Endometrial microvascular endothelial cells (primary cell): ENCODE data around the gene RBM20. TPM values are rescaled to one million over a fixed set of nuclear protein-coding genes. Genes with fewer than 3 reads are reported as not detected.

Source experiments
- in situ Hi-C: cut with HindIII; loops from 2 replicates; pipeline ENCODE4 v1.10.0; 2017; ENCODE audit warnings: low sequenced_read_pairs, low pct_unique_long_range_greater_than_20kb; ENCODE audit errors: inconsistent ontology term
- total RNA-seq: library from RNA; depleted of rRNA; stranded (reverse); fragments of >200 nt; gene quantifications from one replicate; pipeline ENCODE4 v1.2.3, GENCODE V29; 2015; ENCODE audit errors: inconsistent ontology term

Gene RBM20
- total RNA-seq, 1 donor from 2014 or later = 0.19 TPM

DNA sequence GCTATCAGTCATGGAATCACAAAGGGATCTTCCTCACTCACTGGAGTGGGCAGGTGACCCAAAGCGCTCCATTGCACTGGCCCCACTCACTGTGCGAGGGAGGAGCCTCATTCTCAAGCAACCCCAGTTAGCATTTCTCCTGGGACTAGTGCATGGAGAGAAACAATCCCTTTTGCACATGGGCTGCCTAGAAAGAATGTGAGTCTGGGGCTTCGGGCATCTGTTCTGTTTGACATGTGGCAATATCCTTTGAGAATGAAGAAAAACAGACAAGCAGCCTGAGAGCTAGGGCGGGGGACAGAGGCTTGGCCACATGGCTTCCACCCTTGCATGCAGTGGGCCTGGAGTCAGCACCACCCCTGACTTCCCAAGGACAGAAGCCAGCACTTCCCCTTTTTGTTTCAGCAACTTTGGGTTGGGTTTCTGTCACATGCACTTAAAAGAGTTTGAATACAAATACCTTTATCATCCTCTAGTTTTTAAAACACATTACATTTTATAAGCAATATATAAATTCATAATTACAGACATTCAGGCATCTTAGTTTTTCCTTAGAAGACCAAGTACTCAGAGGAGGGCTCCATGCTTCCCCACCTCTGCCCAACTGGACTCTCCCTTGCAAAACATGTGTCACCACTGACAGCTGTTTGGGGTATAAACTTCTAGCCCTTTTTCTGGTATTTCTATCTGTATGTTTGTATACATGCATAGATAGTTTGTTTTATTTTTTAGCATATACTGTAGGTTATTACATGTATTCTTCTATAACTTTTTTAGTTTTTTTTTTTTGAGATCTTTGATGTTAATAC, 73.8 kb downstream of the RBM20 start:
- in situ Hi-C loops = no loop called here

DNA sequence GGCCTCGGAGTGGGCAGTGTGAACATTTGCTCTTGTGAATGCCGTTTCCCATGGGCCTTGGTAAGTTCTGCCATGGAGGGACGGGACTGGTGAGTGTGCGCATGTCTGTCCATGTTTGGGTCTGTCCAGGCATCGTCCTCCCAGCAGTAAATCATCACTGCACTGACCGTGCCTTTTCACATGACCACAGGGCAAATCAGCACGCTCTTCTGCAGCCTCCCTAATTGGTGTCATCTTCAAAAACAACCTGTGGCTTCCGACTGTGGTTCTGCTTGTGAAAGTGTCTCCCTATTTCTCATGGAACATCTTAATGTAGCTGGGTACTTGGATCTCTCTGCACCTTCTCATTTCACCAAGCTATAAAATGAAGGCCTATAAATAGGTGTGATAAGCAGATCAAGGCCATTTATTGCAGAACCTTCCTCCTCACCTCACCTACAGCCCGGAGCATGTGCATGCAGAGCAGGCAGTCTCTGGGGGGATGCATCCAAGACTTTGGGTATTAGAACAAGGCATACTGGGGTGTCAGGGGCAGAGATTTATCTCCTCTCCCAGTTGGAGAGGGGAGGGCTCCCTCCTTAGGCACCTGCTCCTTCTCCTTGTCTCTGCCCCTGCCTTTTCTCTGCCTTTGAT, 77.4 kb downstream of the RBM20 start:
- in situ Hi-C loops = no loop called here

GRCh38 chr10:110723224-110723891, 79.2 kb downstream of the RBM20 start:
- in situ Hi-C loops = no loop called here

- in situ Hi-C loops = no loop called here
Observed at GRCh38 chr10:110724116-110724921, 80.2 kb downstream of the RBM20 start.

- in situ Hi-C loops = loop anchor here (25.0 kb wide), 1 partner anchor 137 kb away; the partner anchor contains the start of gene PDCD4
Observed at GRCh38 chr10:110724937-110725336, 80.8 kb downstream of the RBM20 start.

GRCh38 chr10:110725801-110726630, 81.9 kb downstream of the RBM20 start:
- in situ Hi-C loops = loop anchor here (25.0 kb wide), 1 partner anchor 136 kb away; the partner anchor contains the start of gene PDCD4

- in situ Hi-C loops = loop anchor here (25.0 kb wide), 1 partner anchor 135 kb away; the partner anchor contains the start of gene PDCD4
Observed at GRCh38 chr10:110727785-110728184, 83.6 kb downstream of the RBM20 start.

DNA sequence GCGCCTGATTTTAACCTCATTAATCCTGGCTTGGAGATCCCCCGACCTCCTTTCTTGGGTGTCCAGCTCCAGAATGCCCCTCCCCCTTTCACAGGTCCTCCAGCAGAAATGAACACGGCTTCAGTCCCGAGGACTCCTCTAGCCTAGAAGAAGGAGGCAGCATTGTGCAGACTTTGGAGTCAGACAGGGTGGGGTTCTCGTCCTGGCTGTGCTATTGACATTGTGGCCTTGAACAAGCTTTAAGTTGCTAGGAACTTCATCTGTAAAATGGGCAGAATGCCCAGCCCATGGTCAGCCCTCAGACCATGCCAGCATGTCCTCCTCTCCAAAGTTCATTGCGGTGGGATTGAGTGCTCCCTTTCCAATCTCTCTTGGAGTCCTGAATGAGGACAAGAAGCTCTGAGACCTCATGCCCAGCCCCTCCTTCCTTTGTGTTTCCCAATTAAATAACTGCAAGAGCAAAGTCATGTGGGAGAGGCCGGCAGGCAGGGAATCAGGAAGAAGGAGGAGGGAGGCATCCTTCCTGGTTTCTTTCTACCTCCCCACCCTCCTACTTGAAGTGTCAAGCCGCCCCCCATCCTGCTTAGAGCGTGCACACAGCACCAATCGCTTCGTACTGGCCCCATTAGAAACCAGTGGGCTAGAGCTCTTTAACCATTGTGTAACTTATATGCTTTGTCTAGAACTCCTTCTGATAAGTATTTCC, 86.4 kb downstream of the RBM20 start:
- in situ Hi-C loops = loop anchor here (25.0 kb wide), 1 partner anchor 132 kb away; the partner anchor contains the start of gene PDCD4

GRCh38 chr10:110733218-110733952, 89.2 kb downstream of the RBM20 start:
- in situ Hi-C loops = loop anchor here (25.0 kb wide), 1 partner anchor 129 kb away; the partner anchor contains the start of gene PDCD4

GRCh38 chr10:110735620-110736027, 91.5 kb downstream of the RBM20 start:
- in situ Hi-C loops = loop anchor here (25.0 kb wide), 1 partner anchor 127 kb away; the partner anchor contains the start of gene PDCD4

DNA sequence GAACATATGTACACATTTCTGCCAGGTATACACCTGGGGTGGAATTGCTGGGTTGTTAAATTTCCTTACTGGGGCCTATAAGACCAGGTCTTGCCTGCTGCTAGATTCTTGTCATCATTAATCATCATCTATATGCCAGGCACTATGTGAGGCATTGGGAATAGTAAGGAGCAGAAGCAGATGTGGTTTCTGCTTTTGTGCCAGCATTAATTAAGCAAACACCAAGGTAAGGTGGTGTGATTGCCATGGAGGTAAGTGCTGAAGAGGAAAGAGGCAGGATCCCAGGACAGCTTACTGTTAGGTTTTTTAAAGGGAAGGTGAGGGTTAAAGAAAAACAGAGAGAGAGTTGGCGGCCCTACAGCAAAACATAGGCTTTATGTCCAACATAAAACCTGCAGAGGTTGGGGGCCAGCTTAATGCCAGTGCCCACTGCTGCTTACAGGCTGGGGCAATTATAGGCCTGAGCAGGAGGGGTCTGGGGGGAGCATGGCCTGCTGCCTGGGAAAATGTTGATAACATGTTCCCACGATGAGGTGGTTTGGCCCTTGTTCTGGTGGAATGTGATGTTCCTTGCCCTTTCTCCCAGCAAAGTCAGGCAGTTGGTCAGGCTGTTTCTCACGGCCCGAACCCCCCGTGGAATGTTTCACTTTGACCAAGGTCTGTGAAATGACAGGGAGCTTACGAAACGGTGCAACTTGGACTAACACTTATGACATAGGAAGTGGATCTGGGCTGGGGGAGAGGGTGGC, 93.9 kb downstream of the RBM20 start:
- in situ Hi-C loops = loop anchor here (25.0 kb wide), 1 partner anchor 124 kb away; the partner anchor contains the start of gene PDCD4

DNA sequence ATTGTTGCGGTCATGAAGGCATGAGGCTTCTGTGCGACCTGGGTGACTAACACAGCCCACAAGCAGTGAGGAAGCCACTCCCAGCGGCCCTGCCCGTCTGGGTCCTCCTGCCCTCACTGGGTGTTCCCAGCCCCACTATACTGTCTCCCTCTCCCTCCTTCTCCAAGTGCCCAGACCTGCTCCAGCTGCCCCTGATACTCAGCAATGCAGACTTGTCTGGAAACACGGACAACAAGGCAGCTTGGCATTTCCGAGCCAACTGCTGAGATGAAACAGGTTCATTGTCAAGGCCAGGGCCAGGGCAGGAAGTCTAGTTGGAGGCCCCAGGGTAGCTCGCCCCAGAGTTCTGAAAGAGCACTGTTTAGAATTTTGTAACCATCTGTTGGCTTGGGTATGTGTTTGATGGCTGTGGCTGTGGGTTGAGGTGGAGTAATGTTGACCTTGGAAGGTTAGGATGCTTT, 95.7 kb downstream of the RBM20 start:
- in situ Hi-C loops = loop anchor here (25.0 kb wide), 1 partner anchor 122 kb away; the partner anchor contains the start of gene PDCD4

DNA sequence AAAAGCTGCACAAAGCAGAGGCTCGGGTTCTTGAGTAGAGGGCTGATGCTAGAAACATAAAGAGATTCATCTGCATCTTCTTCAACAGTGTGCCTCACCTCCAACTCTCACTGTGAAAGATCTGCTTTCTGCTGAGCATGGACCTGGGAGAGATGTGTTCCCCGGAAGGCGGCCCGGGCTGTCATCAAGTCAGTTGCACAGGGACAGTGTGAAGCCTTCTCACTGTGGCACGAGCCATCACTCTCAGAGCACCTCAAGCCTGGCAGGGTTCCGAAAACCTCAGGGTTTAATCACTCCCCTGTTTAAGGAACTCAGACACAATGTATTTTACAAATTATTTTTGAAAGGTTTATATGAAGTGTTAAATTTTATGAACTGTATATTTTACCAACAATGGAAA, 98.7 kb downstream of the RBM20 start:
- in situ Hi-C loops = loop anchor here (25.0 kb wide), 1 partner anchor 120 kb away; the partner anchor contains the start of gene PDCD4

- in situ Hi-C loops = loop anchor here (25.0 kb wide), 1 partner anchor 118 kb away; the partner anchor contains the start of gene PDCD4
Observed at GRCh38 chr10:110744782-110745181, 100.6 kb downstream of the RBM20 start.

- in situ Hi-C loops = loop anchor here (25.0 kb wide), 1 partner anchor 116 kb away; the partner anchor contains the start of gene PDCD4
Observed at GRCh38 chr10:110746254-110746826, 102.2 kb downstream of the RBM20 start.
